Activated CD8-positive, alpha-beta memory T cell treated with anti-CD3 and anti-CD28 coated beads for 4 hours (primary cell): ENCODE measurements around the gene ARRB1.
"Not testable (repeated sequence)": the region's sequence is repeated elsewhere in the genome, so short reads cannot be mapped to it uniquely, and the experiment has no call there.

ENCODE experiments used
- DNase-seq, 2 donors: peaks; one replicate each; pipeline ENCODE4 v3.0.0-alpha.2; 2020; ENCODE audit warnings: low read depth in 2 of 2

The ARRB1 gene

GRCh38 chr11:75324189-75324588, 27.3 kb downstream of the ARRB1 start:
- DNase-seq: no peak

GRCh38 chr11:75323609-75324008, 27.9 kb downstream of the ARRB1 start:
- no peak for DNase-seq

- DNase-seq: no peak
Observed at GRCh38 chr11:75320643-75321042, 30.8 kb downstream of the ARRB1 start.

GRCh38 chr11:75320046-75320618, 31.3 kb downstream of the ARRB1 start:
- no peak for DNase-seq

GRCh38 chr11:75319035-75319877, 32.2 kb downstream of the ARRB1 start:
- DNase-seq: no peak

GRCh38 chr11:75317446-75318122, 33.9 kb downstream of the ARRB1 start:
- no peak for DNase-seq

- DNase-seq: no peak
Observed at GRCh38 chr11:75315439-75315805, 36.0 kb downstream of the ARRB1 start.

- DNase-seq: no peak
Observed at GRCh38 chr11:75314771-75315438, 36.6 kb downstream of the ARRB1 start.

- DNase-seq: no peak
Observed at GRCh38 chr11:75313513-75314272, 37.8 kb downstream of the ARRB1 start.

GRCh38 chr11:75312346-75312745, 39.1 kb downstream of the ARRB1 start:
- DNase-seq: no peak

- DNase-seq: no peak
Observed at GRCh38 chr11:75311858-75312288, 39.6 kb downstream of the ARRB1 start.

- DNase-seq: no peak
Observed at GRCh38 chr11:75308986-75309385, 42.5 kb downstream of the ARRB1 start.

GRCh38 chr11:75308116-75308515, 43.3 kb downstream of the ARRB1 start:
- DNase-seq: no peak

- DNase-seq: no peak
Observed at GRCh38 chr11:75307058-75307457, 44.4 kb downstream of the ARRB1 start.

GRCh38 chr11:75306529-75306928, 44.9 kb downstream of the ARRB1 start:
- DNase-seq: no peak

- DNase-seq: no peak
Observed at GRCh38 chr11:75305993-75306392, 45.5 kb downstream of the ARRB1 start.

GRCh38 chr11:75305452-75305851, 46.0 kb downstream of the ARRB1 start:
- DNase-seq: no peak

- not testable (repeated sequence) for DNase-seq
Observed at GRCh38 chr11:75304941-75305340, 46.5 kb downstream of the ARRB1 start.

GRCh38 chr11:75303544-75304224, 47.8 kb downstream of the ARRB1 start:
- DNase-seq: no peak

- DNase-seq: no peak
Observed at GRCh38 chr11:75302371-75302770, 49.1 kb downstream of the ARRB1 start.
